GM19395 (cell line): Measurements from ENCODE around the gene CCDC85C.
"Not testable (repeated sequence)": the region's sequence is repeated elsewhere in the genome, so short reads cannot be mapped to it uniquely, and the experiment has no call there.

Experiments used
- ATAC-seq: cut with Tn5 transposase; IDR thresholded peaks from one replicate; pipeline ENCODE4 v1.9.1; 2021; ENCODE audit warnings: mild to moderate bottlenecking, moderate library complexity; ENCODE audit not compliant: unreplicated experiment

CCDC85C gene

GRCh38 chr14:99603471-99604277 is at the start of gene CCDC85C:
Gene CCDC85C (minus strand): TSS chr14:99604207. CDS start chr14:99603959, 248 bp downstream.
- ATAC-seq, result peak; percentile 22

GRCh38 chr14:99651953-99652746 is 48.1 kb upstream of the CCDC85C start:
- no peak for ATAC-seq

GRCh38 chr14:99650189-99650588 is 46.2 kb upstream of the CCDC85C start:
- no peak for ATAC-seq

- no peak for ATAC-seq
These were observed 45.6 kb upstream of the CCDC85C start for GRCh38 chr14:99649643-99650042.

GRCh38 chr14:99649219-99649618 is 45.2 kb upstream of the CCDC85C start:
- ATAC-seq, result no peak

- ATAC-seq, result no peak
These were observed 44.2 kb upstream of the CCDC85C start for GRCh38 chr14:99648027-99648784.

GRCh38 chr14:99647411-99647810 is 43.4 kb upstream of the CCDC85C start:
- no peak for ATAC-seq

GRCh38 chr14:99645545-99646505 is 41.8 kb upstream of the CCDC85C start:
- ATAC-seq, result no peak

GRCh38 chr14:99644723-99645544 is 40.9 kb upstream of the CCDC85C start, which contains the start of gene HHIPL1:
Gene HHIPL1 (plus strand): TSS chr14:99645129. CDS start chr14:99645208, 79 bp downstream.
- no peak for ATAC-seq

- ATAC-seq, result no peak
These were observed 40.1 kb upstream of the CCDC85C start for GRCh38 chr14:99644035-99644587.

- no peak for ATAC-seq
These were observed 39.3 kb upstream of the CCDC85C start for GRCh38 chr14:99643343-99643742.

GRCh38 chr14:99642771-99643170 is 38.8 kb upstream of the CCDC85C start:
- not testable (repeated sequence) for ATAC-seq

GRCh38 chr14:99637624-99638023 is 33.6 kb upstream of the CCDC85C start:
- ATAC-seq, result no peak

- no peak for ATAC-seq
These were observed 32.5 kb upstream of the CCDC85C start for GRCh38 chr14:99636487-99636886.

- no peak for ATAC-seq
These were observed 31.1 kb upstream of the CCDC85C start for GRCh38 chr14:99635116-99635515.

- no peak for ATAC-seq
These were observed 30.4 kb upstream of the CCDC85C start for GRCh38 chr14:99634443-99634842.

GRCh38 chr14:99633918-99634317 is 29.9 kb upstream of the CCDC85C start:
- no peak for ATAC-seq

- no peak for ATAC-seq
These were observed 29.1 kb upstream of the CCDC85C start for GRCh38 chr14:99633141-99633540.
